PC-3 (cell line): ENCODE measurements around the gene MBTD1.

Experiments
- EZH2phosphoT487 ChIP-seq: fragments of 300-600 bp; sonication (generic); IDR thresholded peaks from 2 replicates; pipeline ENCODE4 v1.6.1; 2018; ENCODE audit warnings: mild to moderate bottlenecking, antibody characterized with exemption, low read length, borderline replicate concordance
- TF ChIP-seq, protein P1 (sequence below): fragments of 300-600 bp; sonication (generic); conservative IDR thresholded peaks from 2 replicates; pipeline ENCODE4 v1.5.1; 2017; ENCODE audit warnings: antibody characterized with exemption, low read depth, mild to moderate bottlenecking, low read length

DNA sequence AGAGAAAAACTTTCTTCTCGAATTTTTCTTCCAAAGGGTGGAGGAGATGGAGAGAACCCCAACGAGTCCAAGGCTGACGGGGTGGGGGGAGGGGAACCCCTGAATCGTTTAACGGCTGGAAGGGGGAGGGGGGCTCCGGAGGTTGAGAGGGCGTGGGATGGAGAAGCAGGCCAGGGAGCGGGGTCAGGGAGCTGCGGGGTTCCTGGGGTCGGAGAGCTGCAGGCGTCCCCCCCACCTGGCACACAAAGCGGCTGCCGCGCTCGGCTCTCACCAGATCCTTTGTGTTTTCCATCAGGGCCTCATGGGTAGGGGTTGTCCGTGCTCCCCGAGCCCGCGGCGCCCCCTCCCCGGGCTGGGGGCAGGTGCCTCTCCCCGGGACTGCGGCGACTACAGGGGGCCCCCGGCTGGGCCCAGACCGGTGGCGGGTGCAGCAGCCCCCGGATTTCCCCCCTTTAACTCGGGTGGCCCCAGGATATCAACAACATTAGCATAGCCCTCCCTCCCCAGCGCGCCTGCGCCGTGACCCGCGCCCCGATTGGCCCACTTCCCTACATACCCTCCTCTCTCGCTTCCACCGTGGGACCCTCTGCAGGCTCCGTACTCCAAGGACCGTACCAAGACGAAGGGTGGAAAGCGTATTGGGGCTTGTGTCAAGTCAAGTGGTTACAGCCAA lies at the start of gene MBTD1:
- no peak for TF ChIP-seq EZH2phosphoT487
- TF ChIP-seq, protein P1, sequence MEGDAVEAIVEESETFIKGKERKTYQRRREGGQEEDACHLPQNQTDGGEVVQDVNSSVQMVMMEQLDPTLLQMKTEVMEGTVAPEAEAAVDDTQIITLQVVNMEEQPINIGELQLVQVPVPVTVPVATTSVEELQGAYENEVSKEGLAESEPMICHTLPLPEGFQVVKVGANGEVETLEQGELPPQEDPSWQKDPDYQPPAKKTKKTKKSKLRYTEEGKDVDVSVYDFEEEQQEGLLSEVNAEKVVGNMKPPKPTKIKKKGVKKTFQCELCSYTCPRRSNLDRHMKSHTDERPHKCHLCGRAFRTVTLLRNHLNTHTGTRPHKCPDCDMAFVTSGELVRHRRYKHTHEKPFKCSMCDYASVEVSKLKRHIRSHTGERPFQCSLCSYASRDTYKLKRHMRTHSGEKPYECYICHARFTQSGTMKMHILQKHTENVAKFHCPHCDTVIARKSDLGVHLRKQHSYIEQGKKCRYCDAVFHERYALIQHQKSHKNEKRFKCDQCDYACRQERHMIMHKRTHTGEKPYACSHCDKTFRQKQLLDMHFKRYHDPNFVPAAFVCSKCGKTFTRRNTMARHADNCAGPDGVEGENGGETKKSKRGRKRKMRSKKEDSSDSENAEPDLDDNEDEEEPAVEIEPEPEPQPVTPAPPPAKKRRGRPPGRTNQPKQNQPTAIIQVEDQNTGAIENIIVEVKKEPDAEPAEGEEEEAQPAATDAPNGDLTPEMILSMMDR = no peak
